RWPE2 (cell line): Measurements from ENCODE around the gene ECHDC3.
A peak's percentile ranks its signal among the peaks of the same experiment; 100 is the strongest.

Experiments
- ATAC-seq: fragments of 200-7000 bp; cut with Tn5 transposase; 3 replicates; pipeline ENCODE4 v1.9.1; 2021; ENCODE audit warnings: low read depth
- DNase-seq: peaks from one replicate; pipeline ENCODE4 v3.0.0-alpha.2; 2020; ENCODE audit warnings: low spot score
- H3K27ac ChIP-seq: fragments of 450-650 bp; 2 replicates; pipeline ENCODE4 v1.5.1; 2017; ENCODE audit warnings: mild to moderate bottlenecking; ENCODE audit not compliant: poor library complexity, severe bottlenecking
- H3K27me3 ChIP-seq: fragments of 250-450 bp; sonication (Bioruptor Pico); 2 replicates; pipeline ENCODE4 v1.5.1; 2021; ENCODE audit warnings: mild to moderate bottlenecking, moderate library complexity; ENCODE audit not compliant: insufficient read depth, poor library complexity, severe bottlenecking
- H3K36me3 ChIP-seq: fragments of 250-450 bp; sonication (Bioruptor Pico); 2 replicates; pipeline ENCODE4 v1.5.1; 2020; ENCODE audit warnings: low read depth, mild to moderate bottlenecking, moderate library complexity
- H3K4me1 ChIP-seq: fragments of 250-450 bp; sonication (Bioruptor Pico); 2 replicates; pipeline ENCODE4 v1.5.1; 2021; ENCODE audit warnings: mild to moderate bottlenecking, moderate library complexity; ENCODE audit not compliant: insufficient read depth, poor library complexity, severe bottlenecking
- H3K4me3 ChIP-seq: fragments of 250-450 bp; sonication (Bioruptor Pico); 2 replicates; pipeline ENCODE4 v1.5.1; 2021; ENCODE audit warnings: mild to moderate bottlenecking, moderate library complexity; ENCODE audit not compliant: severe bottlenecking
- H3K9me3 ChIP-seq: fragments of 250-450 bp; sonication (Bioruptor Pico); 2 replicates; pipeline ENCODE4 v1.5.1; 2021; ENCODE audit warnings: mild to moderate bottlenecking, moderate library complexity; ENCODE audit not compliant: severe bottlenecking
- TF ChIP-seq, protein P1 (sequence below): fragments of 450-650 bp; IDR thresholded peaks from one replicate; pipeline ENCODE4 v1.5.1; 2017; ENCODE audit warnings: mild to moderate bottlenecking, moderate library complexity; ENCODE audit not compliant: poor library complexity, severe bottlenecking

The ECHDC3 gene

DNA sequence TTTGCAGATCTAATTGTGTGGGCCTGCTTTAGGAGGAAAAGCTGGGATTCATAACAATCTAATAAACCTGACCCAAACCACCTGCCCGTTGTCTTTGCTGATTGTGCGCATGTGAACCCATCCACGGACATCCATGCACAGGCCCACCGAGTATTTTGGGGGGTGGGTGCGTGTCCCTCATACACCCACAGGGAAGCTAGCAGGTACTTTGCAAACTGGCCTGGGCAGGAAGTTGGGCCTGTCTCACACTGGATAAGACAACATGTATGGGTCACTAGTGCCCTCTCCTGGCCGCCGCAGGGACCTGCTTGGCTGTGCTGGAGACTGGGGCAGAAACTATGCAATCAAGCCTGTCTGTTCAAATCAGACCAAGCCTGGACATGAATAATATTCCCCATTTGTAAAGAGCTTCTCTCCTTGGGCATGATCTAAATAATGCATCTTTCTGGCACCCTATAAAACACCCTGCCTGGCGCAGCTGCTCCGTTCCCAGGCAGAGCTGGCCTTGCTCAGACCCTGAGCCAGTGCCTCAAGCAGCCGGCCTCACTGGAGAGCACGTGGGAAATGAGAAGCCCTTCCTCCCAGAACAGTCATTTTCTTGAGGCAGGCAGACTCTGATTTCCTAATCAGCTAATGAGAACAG is 15.8 kb downstream of the ECHDC3 start:
- Histone ChIP-seq H3K4me1 (peaks cover 17% of the 10 kb centered on the region), H3K27me3 (no peaks in the 10 kb centered on the region), H3K27ac (peak overlapping the region; percentile 81), H3K36me3 (no peaks in the 10 kb centered on the region), H3K9me3 (no peaks in the 10 kb centered on the region), H3K4me3 (no peak overlapping the region)
- ATAC-seq (peak; percentile 93), DNase-seq (no peak)
- TF ChIP-seq, protein P1, sequence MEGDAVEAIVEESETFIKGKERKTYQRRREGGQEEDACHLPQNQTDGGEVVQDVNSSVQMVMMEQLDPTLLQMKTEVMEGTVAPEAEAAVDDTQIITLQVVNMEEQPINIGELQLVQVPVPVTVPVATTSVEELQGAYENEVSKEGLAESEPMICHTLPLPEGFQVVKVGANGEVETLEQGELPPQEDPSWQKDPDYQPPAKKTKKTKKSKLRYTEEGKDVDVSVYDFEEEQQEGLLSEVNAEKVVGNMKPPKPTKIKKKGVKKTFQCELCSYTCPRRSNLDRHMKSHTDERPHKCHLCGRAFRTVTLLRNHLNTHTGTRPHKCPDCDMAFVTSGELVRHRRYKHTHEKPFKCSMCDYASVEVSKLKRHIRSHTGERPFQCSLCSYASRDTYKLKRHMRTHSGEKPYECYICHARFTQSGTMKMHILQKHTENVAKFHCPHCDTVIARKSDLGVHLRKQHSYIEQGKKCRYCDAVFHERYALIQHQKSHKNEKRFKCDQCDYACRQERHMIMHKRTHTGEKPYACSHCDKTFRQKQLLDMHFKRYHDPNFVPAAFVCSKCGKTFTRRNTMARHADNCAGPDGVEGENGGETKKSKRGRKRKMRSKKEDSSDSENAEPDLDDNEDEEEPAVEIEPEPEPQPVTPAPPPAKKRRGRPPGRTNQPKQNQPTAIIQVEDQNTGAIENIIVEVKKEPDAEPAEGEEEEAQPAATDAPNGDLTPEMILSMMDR = peak; percentile 97

DNA sequence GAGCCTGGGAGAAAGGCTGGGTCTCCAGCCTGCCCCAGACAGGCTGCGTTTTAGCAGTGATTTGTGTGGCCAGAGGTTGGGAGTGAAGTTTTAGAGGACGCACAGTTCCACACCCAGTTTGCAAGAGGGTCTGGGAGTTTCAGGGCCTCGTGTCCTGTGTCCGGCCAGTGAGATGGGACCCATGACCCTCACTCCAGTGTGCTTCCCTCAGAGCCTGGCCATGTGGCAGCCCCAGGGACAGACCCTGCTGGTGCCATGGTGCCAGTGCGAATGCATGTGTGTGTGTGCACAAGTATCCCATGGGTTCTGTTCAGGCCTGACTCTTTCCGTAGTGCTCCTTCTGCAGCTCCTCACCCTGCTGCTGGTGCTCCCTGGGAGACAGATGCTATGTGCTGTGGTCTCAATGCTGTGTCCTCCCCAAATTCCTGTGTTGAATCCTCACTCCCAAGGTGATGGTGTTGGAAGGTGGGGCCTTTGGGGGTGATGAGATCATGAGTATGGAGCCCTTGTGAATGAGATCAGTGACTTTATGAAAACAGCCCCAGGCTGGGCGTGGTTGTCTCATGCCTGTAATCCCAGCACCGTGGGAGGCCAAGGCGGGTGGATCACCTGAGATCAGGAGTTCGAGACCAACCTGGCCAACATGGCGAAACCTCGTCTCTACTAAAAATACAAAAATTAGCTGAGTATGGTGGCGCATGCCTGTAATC is 16.5 kb downstream of the ECHDC3 start:
- peak overlapping the region; percentile 81 for H3K27ac ChIP-seq
- peaks cover 17% of the 10 kb centered on the region for H3K4me1 ChIP-seq
- ATAC-seq (no peak), DNase-seq (no peak)
- no peaks in the 10 kb centered on the region for H3K27me3 ChIP-seq
- H3K36me3 ChIP-seq = no peaks in the 10 kb centered on the region
- H3K9me3 ChIP-seq = no peaks in the 10 kb centered on the region
- H3K4me3 ChIP-seq = no peak overlapping the region
- TF ChIP-seq, protein P1 = no peak

DNA sequence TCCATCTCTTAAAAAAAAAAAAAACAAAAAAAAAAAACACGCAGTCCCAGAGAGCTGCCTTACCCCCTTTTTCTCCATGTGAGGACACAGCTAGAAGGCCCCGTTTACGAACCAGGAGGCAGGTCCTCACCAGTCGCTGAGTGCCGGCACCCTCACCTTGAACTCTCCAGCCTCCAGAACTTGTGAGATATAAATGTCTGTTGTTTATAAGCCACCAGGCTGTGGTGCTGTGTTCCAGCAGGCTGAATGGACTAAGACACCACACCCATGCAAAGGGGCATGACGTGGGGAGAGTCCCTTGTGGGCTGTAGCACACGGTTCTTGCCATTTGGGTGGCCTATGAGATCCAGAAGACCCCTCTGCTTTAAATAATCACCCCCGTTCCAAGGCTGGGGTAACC is 17.2 kb downstream of the ECHDC3 start:
- H3K27ac ChIP-seq = no peak overlapping the region
- no peak for DNase-seq
- H3K27me3 ChIP-seq = no peaks in the 10 kb centered on the region
- no peak for ATAC-seq
- peaks cover 17% of the 10 kb centered on the region for H3K4me1 ChIP-seq
- TF ChIP-seq, protein P1 = no peak
- H3K9me3 ChIP-seq = no peaks in the 10 kb centered on the region
- H3K4me3 ChIP-seq = no peak overlapping the region
- no peaks in the 10 kb centered on the region for H3K36me3 ChIP-seq

DNA sequence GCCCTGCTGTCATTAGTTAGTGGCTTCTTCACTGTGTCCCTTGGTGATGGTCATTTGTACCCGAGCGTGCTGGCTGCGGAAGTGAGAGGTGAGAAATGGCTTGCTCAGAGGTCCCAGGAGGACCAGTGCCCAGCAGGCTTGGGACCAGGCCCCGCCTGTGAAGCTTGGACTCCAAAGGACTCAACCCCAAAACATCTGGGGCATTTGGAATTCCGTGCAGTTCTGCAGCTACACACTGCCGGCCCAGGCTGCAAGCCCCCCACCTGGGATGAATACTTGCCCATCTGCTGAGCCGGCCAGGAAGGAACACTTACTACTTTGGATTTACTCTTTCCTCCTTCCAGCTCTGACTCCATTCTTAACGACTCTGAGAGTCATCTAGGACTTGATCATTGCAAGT is 18.0 kb downstream of the ECHDC3 start:
- ATAC-seq (no peak), DNase-seq (no peak)
- H3K27me3 ChIP-seq = no peaks in the 10 kb centered on the region
- TF ChIP-seq, protein P1 = no peak
- H3K4me3 ChIP-seq = no peak overlapping the region
- no peaks in the 10 kb centered on the region for H3K36me3 ChIP-seq
- peaks cover 17% of the 10 kb centered on the region for H3K4me1 ChIP-seq
- H3K27ac ChIP-seq = no peak overlapping the region
- no peaks in the 10 kb centered on the region for H3K9me3 ChIP-seq

DNA sequence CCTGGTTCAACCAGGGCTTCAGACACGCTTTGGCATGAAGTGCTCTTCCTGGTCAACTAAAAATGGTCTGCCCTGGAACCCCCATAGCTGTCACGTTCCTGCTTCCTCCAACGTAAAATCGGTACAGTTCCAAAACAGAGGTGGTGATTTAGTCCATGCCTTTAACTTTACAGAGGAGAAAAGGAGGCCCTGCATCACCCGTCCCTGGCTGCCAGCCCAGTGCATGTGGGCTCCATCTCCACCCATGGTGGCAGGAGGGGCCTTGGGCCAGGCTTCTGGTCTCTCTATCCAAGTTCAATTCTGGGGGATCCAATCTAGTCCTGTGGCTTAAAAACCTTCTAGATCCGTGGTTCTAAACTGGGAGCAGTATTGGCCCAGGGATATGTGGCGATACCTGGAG is 18.7 kb downstream of the ECHDC3 start:
- TF ChIP-seq, protein P1 = no peak
- no peak for DNase-seq

More for the DNA sequence above, 18.7 kb downstream of the ECHDC3 start:
- no peaks in the 10 kb centered on the region for H3K27me3 ChIP-seq
- no peaks in the 10 kb centered on the region for H3K36me3 ChIP-seq
- H3K9me3 ChIP-seq = no peaks in the 10 kb centered on the region
- no peak for ATAC-seq
- H3K4me1 ChIP-seq = peaks cover 17% of the 10 kb centered on the region
- no peak overlapping the region for H3K4me3 ChIP-seq
- H3K27ac ChIP-seq = no peak overlapping the region
